GM21367 (cell line): ENCODE data around the gene FAM89B.

Experiments
- ATAC-seq: cut with Tn5 transposase; IDR thresholded peaks from one replicate; pipeline ENCODE4 v1.9.1; 2021; ENCODE audit not compliant: unreplicated experiment

Gene FAM89B

DNA sequence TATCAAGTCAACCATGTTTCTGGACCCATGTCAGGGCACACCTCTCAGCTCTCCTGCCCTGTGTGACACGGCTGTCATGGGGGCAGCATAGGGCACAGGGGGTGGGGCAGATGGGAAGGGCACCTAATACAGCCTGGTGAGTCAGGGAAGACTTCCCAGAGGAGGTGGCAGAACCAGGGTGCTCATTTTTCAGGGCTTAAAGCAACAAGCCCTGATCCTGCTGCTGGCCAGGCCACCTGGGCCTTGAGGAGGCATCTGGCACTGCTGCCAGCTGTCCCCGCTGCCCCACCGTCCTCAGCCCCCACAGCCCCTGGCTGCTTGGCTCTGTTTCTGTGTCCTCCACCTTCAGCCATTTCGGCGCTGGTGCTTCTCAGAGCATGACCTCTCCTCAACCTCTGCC, 37.3 kb downstream of the FAM89B start:
- ATAC-seq, result no peak

DNA sequence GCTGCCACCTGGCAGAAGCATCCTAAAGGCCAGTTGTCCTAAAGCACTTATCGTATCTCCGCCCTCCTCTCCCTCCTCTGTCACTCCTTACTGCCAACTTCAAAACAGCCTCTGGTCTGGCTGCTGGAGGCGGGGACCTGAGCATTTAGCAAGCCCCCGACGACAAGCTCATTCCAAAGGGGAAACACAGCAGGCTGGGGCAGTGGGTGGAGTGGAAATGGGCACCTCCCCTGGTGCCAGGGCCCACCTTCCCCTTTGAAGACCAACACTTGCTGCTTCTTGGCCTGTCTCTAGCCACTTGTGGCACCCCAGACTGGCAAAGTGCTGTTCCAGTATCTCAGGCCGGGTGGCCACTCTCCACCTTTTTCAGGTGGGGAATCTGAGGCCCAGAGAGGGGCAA, 38.1 kb downstream of the FAM89B start:
- ATAC-seq, result no peak

DNA sequence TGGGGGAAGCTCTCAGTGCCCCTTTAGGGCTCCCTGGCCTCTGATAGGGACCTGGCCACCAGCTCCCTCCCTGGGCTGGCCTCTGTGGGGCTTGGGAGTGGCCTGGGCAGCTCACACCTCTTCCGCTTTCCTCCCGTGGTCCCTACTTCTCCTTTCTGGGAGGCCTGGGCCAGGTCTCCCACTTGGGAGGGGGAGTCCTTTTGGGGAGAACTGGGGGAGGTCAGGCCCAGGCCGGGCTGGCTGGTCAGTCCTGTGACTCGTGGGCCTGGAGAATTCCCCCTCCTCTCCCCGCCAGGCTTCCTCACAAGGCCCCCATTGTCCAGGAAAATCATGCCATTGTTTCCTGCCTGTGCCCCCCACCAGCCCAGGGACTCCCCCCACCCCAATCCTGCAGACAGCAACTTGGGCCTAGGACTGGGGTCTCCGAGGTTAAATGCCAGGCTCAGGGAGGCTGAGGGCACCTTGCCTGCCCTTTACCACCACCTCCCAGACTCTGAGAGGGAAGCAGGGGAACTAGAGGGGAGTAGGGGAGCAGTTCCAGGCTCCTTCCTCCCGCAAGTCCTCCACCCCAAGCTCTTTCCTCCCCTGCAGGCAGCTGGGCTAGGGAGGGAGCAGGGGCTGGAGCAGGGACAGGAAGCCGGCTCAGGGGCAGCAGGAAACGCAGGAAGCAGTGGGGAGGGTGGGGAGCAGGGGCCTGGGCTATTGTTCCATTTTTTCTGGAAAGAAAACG, 38.9 kb downstream of the FAM89B start:
- no peak for ATAC-seq

DNA sequence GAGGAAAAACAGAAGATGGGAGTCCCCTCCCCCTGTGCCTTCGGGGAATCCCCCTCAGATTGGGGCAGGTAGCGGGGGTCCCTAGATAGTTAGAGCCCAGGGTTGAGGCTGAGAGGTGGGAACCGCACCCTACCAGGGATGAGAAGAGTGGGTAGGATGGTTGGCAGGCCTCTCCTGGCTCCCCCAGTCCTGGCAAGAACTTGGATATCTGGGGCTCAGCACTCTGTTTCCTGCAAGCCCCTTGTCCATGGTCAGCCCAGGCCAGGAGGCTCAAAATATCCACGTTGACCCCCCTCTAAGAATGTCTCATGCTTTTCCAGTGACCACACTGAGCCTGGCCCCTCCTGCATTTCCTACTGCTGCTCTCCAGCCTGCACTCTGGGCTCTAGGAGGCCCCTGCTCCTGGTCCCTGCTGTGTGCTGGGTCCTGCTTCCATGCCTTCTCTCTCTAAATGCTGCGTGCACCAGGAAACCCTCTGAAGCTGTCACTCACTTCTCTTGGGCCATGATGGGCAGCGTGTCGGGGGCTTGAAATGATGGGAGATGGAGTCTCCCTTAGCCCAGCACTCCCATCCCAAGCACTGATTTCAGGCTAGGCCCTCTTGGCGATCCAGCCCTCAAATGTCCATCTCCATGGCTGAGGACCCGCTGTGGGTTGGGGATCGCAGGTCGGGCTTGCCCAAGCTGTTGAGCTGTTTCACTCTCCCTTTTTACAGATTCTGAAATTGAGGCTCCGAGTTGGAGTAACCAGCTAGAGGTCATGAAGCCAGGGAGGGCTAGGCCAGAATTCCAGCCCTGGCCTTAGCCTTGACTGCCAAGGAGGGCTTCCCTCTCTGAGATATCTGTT, 39.6 kb downstream of the FAM89B start:
- no peak for ATAC-seq

DNA sequence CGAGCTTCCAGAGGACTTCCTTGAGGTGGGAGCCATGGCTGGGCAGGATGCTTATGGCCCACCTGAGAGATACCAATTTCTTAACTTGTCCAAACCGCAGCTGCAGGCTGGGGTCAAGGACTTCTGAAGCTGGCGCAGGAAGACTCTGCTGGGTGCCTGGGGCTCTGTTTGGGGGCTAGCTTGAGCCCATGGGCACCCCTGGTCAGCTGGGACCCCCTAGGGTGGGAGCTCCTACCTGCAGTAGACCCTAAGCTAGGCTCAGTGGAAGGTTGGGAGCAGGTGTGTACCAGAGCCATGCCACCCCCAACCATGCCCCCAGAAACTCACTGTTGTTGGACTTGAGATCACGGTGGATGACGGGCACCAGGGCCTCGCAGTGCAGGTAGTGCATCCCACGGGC, 40.4 kb downstream of the FAM89B start:
- ATAC-seq, result no peak

DNA sequence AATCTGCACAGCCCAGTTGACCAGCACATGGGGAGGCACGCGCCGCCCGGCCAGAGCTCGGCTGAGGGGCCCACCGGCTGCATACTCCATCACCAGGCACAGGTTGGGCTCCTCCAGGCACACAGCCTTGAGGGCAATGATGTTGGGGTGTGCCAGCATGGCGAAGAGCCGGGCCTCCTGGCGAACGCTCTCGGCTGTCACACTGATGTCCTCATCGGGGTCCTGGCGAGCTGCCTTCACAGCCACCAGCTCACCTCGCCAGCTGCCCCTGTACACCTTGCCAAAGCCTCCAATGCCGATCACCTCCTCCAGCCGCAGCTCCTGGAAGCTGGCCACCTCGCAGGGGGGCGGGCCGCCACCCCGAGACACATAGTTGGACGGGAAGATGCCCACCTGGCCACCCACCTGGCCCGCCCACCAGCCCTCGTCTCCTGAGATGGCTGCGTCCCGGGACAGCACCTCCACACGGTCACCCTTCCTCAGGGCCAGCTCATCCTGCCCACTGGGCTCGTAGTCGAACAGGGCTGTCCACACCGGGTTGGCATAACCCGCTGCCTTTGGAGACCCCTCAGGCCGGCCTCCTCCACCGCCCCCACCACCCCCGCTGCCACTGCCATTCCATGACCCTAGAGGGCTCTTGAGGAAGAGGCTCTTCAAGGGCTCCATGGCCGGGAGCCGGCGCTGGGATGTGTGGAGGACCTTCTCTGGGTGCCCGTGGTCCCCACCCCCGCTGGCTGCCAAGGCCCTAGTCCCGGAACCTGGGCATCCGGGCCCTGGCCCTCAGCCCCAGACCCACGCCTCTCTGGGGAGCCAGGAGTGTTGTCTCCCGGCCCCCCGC, 41.0 kb downstream of the FAM89B start:
- no peak for ATAC-seq

DNA sequence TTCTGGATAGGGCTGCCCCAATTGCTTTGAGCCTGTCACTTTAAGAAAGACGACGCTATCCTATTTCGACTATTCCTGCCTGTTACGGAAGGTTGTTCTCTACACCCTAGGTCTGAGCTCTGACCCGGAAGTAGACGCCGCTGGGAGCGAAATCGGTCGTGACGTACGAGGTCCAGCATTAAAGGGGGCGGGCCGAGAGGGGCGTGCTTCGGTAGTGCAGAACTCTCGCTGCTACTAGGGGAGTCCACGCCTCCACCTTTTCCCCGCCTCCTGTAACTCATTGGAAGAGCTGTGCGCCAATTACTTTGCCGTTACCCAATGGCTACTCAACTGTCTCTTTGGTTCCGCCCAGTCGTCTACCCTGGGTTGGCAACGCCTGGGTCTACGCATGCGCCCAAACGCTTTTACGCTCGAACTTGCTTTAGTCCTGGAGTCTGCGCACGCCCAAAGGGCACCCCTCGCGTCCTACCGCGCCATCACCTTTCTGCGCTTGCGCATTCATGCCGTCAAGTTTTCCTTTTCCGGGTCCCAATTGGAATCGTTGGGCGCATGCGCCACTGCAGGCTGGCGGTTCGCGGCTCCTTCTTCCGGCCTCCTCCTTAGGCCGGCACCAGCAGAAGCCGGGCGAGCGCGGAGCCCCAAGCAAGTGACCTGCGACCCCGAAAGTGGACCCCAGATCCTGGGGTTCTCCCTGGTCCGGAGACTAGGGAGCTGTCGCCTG, 43.1 kb downstream of the FAM89B start, which contains the start of gene PCNX3:
PCNX3 (plus strand) TSS at position 548 of the 721 bp plus-strand sequence. CDS start 536 bp downstream, outside the sequence.
- peak; percentile 62 for ATAC-seq

DNA sequence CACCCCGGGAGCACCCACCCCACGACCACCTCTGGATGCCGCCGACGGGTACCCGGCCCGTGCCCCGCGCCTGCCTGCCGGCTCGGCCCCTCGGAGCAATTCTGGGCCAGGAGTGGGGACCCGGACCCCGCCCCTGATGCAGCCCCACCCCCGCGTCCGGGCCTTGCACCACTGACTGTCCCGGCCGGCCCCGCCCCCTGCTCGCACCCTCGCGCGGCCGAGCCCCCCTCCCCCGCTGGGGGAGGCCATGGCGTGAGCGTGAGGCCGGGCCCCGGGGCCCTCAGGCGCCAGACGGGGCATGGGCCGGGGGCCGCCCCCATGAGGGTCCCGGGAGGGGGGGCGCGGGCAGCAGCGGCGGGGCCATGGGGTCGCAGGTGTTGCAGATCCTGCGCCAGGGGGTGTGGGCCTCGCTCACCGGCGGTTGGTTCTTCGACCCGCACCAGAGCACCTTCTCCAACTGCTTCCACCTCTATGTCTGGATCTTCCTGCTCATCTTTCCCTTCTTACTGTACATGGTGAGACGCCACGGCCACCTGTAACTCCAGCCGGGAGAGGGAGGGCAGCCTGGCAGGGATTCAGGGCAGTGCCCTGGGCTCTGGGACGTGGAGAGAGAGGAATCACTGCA, 43.7 kb downstream of the FAM89B start:
- ATAC-seq, result no peak

DNA sequence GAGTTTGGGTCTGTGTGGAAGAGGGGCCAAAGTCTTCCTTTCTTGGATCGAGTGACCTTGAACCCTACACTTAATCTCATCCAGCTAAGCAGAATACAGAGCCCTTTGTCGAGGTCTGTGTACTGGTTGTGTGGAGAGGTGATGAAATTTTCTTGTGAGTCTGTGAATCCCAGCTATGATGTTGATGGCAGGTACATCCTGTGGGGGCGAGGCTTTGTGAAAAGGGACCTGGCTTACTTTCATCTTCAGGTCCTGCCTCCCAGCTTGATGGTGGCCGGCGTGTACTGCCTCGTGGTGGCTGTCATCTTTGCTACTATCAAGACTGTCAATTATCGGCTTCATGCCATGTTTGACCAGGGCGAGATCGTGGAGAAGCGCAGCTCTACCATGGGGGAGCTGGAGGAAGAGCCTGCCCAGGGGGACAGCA, 44.2 kb downstream of the FAM89B start:
- no peak for ATAC-seq

DNA sequence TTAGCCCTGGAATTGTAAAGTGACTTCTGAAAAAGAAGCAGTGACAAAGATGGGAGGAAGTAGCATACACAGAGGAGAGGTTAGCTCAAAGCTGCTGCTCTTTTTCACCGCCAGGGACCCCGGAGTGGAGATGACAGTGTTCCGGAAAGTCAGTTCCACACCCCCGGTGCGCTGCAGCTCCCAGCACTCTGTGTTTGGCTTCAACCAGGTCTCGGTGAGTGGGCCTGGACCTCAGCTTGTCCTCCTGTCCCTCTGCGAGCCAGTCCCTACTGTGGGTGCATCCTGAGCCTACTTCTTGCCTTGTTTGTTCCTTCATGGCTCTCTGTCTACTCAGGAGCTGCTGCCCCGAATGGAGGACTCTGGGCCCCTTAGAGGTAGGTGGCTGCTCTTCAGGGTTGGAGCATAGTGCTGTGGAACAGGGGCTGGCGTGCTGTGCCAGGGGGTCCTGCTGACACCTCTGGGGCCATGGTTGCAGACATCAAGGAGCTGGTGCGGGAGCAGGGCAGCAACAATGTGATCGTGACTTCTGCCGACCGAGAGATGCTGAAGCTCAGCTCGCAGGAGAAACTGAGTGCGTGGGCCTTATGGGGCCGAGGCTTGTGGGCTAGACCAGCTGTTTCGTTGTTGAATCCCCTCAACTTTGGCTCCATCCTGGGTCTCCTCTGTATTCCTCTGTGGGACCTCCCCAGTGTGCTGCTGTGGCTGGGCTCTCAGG, 45.0 kb downstream of the FAM89B start:
- ATAC-seq, result no peak

DNA sequence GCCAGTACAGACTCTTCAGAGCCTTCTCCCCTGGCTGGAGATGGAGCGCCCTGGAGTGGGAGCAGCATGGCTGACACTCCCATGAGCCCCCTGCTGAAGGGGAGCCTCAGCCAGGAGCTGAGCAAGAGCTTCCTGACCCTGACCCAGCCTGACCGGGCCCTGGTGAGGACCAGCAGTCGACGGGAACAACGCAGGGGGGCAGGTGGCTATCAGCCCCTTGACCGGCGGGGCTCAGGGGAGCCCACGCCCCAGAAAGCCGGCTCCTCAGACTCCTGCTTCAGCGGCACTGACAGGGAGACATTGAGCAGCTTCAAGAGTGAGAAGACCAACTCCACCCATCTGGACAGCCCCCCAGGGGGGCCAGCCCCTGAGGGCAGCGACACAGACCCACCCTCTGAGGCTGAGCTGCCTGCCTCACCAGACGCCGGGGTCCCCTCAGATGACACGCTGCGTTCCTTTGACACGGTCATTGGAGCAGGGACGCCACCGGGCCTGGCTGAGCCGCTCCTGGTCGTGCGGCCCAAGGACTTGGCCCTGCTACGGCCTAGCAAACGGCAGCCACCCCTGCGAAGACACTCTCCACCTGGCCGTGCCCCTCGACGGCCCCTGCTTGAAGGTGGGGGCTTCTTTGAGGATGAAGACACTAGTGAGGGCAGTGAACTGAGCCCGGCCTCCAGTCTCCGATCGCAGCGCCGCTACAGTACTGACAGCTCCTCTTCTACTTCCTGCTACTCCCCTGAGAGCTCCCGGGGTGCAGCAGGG, 45.8 kb downstream of the FAM89B start:
- no peak for ATAC-seq

DNA sequence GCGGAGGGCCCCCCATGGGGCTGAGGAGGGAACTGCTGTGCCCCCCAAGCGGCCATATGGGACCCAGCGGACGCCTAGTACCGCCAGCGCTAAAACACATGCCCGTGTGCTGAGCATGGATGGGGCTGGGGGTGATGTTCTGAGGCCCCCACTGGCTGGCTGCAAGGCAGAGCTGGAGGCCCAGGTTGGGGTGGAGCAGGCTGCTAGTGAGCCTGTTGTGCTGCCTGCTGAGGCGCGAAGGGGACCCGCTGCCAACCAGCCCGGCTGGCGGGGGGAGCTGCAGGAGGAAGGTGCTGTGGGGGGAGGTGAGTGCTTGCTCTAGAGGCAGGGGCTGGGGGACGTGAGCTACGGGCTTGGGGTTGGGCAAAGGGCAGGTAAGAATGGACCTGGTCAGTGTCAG, 46.4 kb downstream of the FAM89B start:
- ATAC-seq, result no peak

DNA sequence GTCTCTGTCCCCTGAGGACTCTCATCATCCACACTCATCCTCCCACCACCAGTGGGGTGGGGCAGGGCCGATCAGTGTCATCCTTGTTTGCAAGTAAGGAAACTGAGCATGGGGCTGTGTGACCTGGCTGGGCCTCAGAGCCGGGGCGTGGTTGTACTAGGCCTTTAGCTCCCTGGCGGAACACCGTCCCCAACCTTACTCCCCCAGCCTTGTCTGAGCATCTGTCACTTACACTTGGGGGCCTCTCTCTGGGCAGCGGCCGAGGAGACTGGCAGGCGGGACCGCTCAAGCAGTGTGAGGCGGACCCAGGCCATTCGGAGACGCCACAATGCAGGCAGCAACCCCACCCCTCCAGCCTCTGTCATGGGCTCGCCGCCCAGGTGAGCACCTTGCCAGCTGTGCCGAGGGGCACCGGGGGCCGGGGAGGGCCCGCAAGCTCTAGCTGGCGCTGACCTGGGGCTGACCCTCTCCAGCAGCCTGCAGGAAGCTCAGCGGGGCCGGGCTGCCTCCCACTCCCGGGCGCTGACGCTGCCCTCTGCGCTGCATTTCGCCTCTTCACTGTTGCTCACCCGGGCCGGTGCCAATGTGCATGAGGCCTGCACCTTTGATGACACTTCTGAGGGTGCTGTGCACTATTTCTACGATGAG, 47.1 kb downstream of the FAM89B start:
- no peak for ATAC-seq

DNA sequence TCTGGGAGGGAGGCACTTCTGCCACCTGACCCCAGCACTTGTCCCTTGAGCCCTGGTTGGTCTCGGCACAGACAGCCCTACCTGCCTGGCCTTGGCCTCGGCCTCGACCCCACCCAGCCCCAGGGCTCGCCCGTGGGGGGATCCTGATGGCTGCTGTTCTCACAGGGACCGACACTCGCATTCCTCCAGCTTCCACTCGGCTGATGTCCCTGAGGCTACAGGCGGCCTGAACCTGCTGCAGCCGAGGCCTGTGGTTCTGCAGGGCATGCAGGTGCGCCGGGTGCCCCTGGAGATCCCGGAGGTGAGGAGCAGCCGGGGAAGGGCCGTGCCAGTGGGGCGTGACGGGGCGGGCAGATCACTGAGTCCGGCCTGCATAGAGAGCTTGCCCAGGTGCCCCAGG, 48.3 kb downstream of the FAM89B start:
- ATAC-seq, result no peak

DNA sequence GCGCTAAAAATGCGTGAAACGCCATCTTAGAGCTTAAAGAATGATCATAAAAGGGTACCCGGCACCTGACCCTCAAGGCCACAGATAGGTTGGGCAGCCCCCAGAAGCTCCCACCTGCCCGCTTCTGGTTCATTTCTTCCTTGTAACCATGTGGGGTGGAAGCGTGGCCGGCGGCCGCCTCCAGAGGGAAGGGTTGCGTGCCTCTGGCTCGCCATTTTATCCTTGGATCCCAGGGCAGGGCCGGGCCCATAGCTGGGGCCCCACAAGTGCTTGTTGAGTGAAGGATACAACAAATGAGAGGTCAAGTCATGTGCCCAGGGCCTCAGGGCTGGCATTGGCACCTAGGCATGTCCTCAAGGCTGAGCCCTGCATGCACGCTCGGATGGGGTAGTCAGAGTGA, 49.1 kb downstream of the FAM89B start:
- ATAC-seq, result no peak

DNA sequence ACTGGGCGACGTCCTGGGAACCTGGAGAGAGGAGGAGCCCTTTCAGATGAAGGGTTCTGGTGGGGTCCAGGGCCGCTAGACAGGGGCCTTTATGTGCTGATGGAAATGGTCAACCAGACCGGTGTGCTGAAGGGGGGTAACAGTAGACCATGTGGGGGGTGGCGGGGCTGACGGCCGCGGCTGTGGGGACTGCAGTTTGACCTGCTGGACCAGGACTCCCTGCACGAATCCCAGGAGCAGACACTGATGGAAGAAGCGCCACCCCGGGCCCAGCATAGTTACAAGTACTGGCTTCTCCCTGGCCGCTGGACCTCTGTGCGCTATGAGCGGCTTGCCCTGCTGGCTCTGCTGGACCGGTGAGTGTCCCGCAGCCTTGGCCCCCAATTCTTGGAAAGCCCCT, 49.7 kb downstream of the FAM89B start:
- ATAC-seq, result no peak

DNA sequence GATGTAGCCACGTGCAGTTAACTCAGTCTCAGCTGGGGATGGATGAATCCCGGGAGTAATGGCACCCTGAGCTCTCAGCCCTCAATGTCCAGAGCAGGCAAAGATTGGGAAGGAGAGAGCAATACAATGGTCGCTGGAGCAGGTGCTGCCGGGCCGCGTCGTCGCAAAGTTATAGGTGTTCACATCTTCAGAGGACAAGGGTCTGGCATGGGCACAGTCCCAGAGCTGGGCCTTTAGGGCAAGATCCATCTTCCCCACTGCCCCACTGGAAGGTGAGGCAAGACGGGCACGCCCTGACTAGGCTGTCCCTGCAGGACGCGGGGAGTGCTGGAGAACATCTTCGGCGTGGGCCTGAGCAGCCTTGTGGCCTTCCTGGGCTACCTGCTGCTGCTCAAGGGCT, 50.8 kb downstream of the FAM89B start:
- ATAC-seq, result no peak
